ENCODE measurements around the gene ZSCAN31.

ZSCAN31 gene

DNA sequence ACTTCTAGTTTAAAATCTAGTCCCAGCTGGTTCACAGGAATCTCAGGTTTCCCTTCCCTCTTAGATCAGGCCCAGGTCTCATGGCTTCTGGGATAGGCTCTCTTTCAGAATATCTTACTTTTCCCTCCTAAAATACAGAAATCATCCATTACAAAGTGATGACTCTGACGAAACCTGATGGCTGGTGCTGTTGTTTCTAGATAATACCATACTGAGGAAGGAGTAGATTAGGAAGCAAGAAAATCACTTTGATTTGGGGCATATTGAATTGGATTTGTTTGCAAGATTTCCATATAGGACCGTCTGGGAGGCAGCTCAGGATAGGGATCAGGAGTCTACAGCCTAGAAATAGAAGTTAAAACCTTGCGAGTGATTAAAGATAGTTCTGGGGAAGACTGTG is 17.4 kb upstream of the ZSCAN31 start:
- no peak for DNase-seq (ENCODE audit: low spot score)

DNA sequence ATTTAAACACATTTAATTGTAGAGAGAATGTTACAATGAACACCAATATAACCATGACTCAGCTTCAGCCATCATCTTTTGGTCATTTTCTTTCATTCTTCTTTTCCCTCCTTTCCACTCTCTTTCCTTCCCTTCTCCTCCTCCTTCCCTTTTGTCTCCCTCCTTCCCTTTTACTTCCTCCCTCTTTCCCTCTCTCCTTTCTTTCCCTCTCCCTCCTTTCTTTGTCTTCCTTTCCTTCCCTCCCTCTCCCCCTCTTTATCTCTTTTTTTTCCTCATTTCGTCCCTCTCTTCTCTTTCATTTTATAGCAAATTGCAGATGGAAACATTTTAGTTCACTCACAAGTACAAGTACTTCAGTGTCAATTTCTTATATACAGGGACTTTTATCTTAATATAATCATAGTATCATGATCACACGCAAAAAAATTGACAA is 15.6 kb upstream of the ZSCAN31 start:
- DNase-seq (ENCODE audit: low spot score), result no peak

DNA sequence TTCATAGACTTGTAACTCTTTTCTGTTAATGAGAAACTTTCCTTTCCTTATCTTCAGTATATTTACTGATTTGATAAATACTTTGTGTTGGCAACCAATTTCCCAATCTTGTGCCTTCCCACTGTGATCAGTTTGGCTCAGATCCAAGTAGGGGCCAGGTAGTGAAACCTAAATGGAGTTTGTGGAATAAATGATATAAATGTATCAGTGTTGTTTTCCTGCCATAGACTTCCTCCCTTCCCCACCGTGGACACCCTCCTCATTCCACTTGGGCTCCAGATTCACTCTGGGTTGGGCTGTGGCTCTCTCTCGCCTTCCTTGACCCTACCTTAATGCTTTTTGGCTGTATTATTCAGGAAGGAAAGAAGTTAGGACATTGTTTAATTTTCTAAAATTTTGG is 15.1 kb upstream of the ZSCAN31 start:
- no peak for DNase-seq (ENCODE audit: low spot score)

DNA sequence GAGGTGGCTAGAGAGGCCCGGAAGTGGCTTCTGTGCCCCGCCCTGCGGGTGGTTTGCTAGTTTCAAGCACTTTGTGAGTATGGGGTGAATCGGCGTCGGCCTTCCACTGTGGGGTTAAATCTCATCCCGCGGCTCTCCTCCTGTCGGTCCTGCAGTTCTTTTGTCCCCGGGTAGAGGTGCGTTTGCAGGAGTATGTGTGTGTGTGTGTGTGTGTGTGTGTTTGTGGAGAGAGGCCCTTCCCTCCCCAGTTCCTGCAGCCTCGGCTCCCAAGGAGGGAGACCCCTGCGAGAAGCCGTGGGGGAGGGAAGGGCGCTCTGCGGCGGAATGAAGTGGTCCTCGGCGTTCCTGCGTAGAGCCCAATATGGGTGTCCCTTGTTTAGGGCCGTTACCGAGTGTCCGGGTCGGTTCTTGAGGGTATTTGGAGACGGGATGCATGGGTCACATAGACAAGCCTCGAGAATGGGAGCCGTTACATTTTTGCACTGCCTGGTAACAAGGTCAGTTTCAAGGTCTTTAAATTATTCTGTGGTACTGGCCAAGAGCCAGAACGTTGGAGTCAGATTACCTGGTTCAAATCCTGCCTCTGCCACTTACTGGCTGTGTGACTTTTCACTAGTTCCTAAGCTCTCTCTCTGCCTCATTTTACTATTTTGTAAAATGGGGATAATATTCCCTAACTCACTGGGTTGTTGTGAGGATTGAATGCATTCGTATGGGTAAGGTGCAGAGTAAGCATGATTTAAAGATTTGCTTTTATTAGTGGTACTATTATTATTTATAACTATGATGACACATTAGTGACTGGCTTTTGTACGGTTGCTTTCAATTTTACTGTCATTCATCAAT is 14.2 kb upstream of the ZSCAN31 start, which contains the start of gene ZKSCAN3:
Gene ZKSCAN3, plus strand, starts transcription at position 56 of the 846 bp plus-strand sequence. CDS start 9,640 bp downstream, outside the sequence.
- DNase-seq (ENCODE audit: low spot score), result peak; percentile 76

DNA sequence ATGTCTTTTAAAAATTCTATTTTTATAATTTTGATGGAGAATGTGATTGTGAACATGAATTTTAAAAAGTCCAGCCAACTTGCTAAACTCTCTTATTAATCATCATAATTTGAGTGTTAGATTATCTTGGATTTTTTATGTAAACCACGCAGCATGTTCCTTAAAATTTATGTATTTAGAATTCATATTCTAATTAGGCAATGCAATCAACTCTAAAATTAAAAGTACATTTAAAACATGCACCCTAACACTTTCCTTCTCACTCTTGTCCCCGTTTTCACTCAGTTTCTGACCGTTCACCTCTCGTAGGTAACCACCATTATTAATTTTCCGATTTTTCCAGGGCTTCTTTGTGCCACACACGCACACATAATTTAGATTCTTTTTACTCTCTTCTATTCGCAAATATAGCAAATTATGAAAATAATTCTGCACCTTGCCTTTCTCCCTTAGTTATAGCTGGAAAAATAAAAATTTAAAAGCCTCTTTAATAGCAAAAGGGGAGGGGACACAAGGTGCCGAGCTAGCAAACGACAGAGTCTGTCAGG is 13.5 kb upstream of the ZSCAN31 start:
- no peak for DNase-seq (ENCODE audit: low spot score)

DNA sequence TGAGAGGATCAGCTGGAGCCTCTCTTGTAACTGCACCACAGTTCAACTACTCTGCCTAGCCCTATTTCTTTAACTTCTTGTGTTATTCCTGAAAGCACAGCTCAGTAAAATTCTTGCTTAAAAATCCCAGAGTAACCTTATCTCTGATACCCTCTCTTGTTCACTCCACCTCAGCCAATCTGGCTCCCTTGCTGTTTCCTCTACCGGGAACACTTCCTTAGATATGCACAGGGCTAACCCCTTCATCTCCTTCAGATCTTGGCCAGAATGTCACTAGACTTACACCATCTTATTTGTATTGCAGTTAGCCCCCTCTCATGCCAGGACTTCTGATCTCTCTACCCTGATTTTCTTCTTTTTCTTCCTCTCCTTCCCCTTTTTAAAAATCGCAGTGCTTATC is 11.2 kb upstream of the ZSCAN31 start:
- DNase-seq (ENCODE audit: low spot score), result no peak

DNA sequence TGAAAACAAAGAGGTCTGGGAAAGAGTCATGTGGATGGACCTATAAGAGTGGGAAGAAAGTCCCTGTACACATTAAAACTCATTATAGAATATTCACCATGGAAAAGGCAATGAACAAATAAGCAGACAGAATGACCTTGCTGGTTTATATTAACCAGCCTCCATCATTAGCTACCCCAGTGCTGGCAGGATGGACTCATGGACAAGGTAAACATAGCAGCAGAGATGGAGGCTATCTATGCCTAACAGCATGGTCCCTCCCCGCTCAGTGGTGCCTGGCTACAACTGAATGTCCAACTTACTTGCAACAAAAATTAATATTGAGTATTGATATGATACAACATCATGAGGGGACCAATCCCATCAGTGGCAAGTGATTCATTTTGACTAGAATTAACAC is 9.3 kb upstream of the ZSCAN31 start:
- DNase-seq (ENCODE audit: low spot score), result no peak

DNA sequence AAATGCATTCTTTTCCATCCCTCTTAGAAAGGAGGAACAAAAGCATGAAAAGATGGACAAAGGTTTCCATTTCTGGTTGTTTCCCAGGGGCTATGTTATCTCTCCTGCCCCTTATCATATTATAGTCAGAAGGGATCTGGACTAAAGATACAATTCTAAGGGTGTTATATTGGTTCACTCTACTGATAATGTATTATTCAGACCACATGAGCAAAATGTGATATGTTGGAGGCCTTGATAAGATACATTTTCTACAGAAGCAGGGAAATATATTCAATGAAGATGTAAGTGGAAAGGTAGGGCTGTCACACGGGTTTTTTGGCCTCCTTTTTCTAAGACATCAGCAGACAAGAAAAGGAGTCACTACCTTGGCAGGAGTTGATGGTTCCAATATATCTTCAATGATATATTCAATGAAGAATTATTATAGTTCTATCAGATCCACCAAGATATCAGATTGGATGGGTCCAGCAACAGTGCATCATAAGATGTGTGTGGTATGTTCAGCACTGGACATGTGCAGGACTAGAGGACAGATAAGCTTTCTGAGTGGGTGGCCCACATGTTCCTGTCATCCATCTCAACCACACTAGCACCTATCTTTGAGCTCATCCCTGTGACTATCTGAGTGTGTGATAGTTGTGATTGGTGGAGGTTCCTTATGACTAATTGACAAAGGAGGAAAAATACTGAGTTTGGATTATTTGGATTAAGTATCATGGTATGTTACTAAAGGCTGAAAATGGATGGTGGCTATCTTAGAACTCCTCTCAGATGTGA is 8.1 kb upstream of the ZSCAN31 start:
- DNase-seq (ENCODE audit: low spot score), result no peak

DNA sequence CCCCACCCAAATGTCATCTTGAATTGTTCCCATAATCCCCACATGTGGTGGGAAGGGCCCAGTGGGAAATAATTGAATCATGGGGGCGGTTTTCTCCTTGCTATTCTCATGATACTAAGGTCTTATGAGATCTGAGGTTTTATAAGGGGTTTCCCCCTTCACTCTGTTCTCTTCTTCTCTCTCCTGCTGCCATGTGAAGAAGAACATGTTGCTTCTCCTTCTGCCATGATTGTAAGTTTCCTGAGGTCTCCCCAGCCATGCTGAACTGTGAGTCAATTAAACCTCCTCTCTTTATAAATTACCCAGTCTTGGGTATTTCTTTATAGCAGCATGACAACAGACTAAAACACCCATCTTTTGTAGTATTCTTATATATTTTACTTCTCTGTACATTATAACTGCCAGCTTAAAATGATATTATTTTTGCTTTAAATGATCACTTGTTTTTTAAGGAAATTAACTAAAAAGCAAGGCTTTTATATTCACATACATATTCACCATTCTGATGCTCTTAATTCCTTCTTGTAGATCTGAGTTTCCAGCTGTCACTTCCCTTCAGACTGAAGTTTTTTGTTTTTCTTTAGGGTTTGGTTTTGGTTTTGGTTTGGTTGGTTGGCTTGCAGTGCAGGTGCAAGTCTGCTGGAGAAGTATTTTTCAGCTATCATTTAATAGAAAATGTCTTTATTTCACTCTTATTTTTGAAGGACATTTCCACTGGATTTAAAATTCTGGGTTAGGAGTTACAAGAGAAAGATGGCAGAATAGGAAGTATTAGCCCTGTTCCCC is 4.6 kb upstream of the ZSCAN31 start:
- DNase-seq (ENCODE audit: low spot score), result no peak

DNA sequence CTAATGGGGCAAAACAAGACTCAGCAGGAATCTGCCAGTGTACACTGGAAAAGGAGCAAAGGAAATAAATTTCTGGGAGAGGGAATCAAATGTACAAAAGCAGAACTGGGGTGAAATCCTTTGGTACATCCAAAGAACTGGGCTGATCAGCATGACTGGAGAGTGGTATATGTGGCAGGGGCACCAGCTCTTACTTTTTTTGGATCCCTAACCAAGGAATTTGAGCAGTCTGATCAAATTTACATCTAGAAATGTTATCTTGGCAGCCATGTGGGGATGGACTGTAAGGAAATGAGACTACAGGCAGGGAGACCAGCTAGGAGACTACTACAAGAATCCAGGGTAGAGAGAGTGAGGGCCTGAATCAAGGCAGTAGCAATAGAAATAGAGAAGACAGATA is 1.2 kb upstream of the ZSCAN31 start:
- DNase-seq (ENCODE audit: low spot score), result no peak

DNA sequence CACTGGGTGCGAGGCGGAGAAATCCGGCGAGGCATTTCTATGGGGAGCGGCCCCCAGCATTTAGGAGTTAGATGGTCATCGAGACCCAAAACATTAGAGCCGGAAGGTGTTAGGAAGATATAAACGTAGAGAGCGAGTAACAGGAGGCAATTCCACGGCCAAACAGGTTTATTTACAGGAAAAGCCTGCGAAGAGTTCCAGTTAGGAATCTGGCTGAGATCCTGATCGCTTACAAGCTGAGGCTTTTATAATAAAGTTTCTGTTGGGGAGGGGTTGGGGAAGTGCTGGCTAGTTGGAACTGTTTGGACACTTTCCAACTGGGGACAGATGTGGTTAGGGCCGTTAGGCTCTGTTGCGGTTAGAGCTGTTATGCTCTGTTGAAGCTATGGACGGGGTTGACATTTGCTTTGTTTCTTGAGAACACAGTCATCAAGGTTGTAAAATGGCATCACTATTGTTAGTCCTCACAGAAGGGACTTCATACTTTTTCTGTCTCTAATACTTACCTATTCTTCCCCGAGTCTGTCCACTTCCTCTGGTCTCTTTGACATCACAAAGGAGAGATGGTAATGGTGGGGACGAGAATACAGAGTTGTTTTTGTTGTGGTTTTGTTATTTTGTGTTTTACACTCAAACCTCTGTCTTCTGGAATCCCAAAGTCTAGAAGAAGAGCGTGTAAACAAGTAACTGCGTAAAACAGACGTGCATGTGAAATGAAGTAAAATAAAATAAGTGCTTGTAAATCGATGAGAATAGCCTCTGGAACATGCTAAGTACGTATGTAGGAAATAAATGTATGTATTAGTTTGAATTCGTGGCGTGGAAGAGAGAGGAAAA is 554 bp upstream of the ZSCAN31 start:
- DNase-seq (ENCODE audit: low spot score), result no peak

DNA sequence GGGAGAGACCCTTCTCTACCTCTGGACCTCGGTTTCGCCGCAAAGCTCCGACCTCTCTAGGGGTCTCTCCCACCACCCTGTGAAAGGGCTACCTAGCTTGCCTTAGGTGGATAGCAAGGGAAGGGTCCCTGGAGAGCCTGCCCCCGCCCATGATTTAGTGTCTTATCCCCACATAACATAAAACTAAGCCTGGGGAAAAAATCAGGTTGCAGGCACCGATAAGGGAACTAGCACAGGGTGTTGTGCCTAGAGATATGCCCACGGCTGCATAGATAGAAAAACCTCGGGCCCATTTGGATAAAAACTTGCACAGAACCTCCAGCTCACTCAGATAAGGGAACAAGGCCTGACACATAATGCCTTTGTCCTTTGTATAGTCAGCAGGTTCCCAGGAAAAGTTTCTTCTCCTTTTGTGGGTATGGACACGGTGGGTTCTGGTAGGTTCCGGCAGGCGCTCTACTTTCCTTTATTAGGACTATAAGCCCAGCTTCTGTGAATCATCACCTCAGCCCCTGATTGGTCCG is 846 bp downstream of the ZSCAN31 start:
- no peak for DNase-seq (ENCODE audit: low spot score)

DNA sequence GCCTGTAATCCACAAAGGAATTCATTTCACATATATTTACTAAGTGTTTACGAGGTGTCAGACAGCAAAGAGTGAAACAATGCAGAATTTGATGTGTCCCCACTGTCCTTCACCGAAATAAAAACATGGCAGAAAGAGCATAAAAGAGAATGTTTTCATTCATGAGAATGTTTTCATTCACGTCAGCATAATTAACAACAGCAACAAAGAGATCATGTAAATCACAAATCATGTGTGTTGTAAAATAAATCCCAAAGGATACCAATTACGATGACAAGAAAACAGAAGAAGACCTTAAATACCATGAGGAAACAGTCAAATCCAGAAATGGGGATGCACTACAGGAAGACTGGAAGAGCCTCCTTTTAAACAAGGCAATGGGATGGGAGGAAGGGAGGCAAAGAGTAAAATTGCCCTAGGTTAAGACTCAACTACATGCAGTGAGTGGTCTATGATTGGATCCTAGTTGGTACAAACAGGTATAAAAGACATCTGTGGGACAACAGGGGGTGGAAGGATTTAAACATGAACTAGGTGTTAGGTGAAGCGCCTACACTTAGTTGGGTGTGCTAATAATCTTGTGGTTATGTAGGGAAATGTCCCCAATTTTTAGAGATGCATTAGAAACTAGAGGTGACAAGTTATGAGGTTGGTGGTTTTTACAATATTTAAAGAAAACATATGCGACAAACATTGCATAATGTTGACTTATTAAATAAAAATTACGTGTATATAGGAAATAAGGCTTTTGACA is 1.5 kb downstream of the ZSCAN31 start:
- no peak for DNase-seq (ENCODE audit: low spot score)

DNA sequence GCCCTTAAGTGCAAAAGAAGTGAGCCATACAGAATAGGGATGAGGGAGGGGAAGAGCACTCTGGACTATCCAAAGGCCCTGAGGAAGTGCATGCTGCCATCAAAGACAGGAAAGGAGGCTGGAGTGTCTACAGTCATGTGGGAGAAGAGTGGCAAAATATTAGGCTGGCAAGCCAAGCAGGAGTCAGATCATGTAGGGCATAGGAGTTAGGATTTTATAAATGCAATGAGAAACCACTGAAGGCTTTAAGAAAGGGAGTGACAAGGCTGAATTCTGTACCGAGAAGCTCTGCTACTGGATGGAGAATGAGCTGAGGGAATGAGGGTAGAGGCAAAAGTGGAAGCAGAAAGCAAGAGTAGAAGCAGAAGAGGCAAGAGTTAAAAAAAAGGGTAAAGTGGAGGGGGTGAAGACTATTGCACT is 2.3 kb downstream of the ZSCAN31 start:
- no peak for DNase-seq (ENCODE audit: low spot score)

DNA sequence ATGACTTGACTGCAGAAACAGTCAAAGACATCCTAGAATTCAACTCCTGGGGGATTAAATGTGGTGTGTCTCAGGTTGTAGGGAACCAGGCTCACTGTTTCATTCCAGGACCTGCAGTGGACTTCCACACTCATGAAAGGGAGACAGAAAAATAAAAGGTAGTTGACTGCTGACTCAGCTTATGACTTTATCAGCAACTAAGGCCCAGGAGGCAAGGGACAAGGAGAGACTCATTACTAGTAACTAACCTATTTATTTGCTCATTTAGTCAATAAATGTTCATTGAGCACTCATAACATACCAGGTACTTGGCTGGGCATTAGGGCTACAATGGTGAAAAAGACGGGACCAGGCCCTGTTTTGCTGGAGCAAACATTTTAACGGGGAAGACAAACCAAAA is 2.9 kb downstream of the ZSCAN31 start:
- DNase-seq (ENCODE audit: low spot score), result no peak

DNA sequence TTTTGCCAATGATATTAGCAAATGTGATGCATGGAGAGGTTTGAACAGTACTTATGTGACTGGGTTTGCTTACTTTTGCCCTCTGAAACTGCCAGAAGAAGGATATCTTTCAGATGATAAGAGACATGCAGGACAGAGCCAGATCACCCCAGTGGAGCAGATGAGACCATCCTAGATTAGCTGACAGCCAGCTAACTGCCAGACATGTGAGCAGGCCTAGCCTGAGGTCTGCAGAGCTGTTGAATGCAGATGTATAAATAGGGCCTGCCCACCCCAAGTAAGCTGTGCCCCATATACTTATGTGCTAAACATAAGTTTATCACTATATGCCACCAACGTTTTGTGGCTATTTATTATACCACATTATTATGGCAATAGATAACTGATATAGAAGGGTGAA is 5.9 kb downstream of the ZSCAN31 start:
- DNase-seq (ENCODE audit: low spot score), result no peak

DNA sequence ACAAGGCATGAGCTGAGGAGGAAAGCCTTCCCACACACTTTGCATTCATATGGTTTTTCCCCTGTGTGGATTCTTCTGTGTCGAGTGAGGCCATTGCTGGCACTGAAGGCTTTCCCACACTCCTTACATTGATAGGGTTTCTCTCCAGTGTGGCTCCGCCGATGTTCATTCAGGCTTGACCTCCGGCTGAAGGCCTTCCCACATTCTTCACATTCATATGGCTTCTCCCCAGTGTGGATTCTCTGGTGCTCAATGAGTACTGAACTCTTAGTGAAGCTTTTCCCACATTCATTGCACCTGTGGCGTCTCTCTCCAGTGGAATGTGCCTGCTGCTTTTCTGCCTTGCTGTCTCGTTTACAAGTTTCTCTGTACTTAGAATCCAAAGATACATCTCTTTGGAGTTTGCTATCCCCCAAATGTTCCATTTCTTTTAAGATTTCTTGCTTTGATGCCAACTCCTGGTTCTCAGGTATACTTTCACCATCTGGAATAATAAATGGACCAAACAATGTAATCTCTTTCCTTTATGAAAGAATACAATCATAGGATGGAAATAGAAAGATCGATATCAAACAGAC is 9.5 kb downstream of the ZSCAN31 start:
- no peak for DNase-seq (ENCODE audit: low spot score)

DNA sequence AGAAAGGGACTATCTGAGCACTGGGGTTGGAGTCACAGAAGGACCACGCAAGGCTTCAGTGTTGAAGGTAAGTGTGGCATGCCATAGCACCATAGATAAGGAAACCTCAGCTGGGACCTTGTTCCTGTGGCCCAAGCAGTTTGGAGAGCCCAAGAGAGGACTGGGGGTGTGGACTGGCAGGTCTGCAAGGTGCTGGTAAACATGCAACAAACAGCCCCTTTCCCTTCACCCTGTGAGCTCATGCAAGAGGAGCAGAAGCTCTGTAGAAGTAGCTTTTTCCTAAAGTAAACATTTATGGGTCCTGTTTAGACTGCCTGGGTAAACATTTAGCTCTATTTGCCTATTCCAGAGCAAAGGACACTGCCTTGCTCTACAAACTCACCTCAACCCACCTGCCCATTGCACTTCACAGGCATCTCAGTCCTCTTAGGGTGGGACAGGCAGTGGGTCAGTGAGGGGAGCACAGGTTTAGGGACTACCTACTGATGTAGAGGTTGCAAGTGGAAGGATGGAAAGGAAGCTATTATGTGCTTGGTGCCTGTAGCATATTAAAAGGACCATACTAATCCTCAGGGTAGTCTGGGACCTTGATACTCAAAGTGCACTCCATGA is 12.0 kb downstream of the ZSCAN31 start:
- DNase-seq (ENCODE audit: low spot score), result no peak

DNA sequence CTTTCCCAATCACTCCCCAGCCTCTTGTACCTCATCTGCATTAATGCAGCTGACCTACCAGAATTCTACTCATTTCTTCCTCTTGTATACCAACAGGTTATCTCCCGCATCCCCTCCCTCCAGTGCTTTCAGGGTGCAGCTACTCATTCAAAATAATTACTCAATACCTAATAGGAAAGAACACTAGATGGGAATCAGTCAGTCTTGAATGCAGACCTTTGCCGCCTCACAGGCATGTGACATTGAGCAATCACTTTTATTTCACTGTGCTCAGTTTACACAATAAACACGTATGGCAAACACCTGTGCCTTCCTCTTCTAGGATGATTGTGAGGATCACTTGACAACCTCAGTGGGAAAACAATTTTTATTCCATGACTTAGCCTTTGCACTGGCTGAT is 13.3 kb downstream of the ZSCAN31 start:
- no peak for DNase-seq (ENCODE audit: low spot score)

Measured in AG08396 (cell line).